NCI-H1417 treated with DMSO at 0.1 percent for 48 hours (cell line): ENCODE data around the gene RAI1.
"Not testable (repeated sequence)": the region's sequence is repeated elsewhere in the genome, so short reads cannot be mapped to it uniquely, and the experiment has no call there.

Experiments used
- DNase-seq: peaks from one replicate; lab custom pipeline; 2025; lab: John Stamatoyannopoulos, UW

The RAI1 gene

GRCh38 chr17:17663160-17664063 lies 17.8 kb upstream of the RAI1 start:
- no peak for DNase-seq

GRCh38 chr17:17664064-17664452 lies 17.2 kb upstream of the RAI1 start:
- DNase-seq, result no peak

GRCh38 chr17:17665255-17665654 lies 16.0 kb upstream of the RAI1 start:
- no peak for DNase-seq

- DNase-seq, result no peak
Observed at GRCh38 chr17:17666111-17666714, 15.0 kb upstream of the RAI1 start.

GRCh38 chr17:17667231-17667630 lies 14.0 kb upstream of the RAI1 start:
- no peak for DNase-seq

- no peak for DNase-seq
Observed at GRCh38 chr17:17667947-17668346, 13.3 kb upstream of the RAI1 start.

GRCh38 chr17:17668358-17668757 lies 12.9 kb upstream of the RAI1 start:
- DNase-seq, result no peak

GRCh38 chr17:17668775-17669579 lies 12.3 kb upstream of the RAI1 start:
- no peak for DNase-seq

GRCh38 chr17:17669580-17670235 lies 11.6 kb upstream of the RAI1 start:
- DNase-seq, result no peak

- DNase-seq, result no peak
Observed at GRCh38 chr17:17670701-17671305, 10.5 kb upstream of the RAI1 start.

- no peak for DNase-seq
Observed at GRCh38 chr17:17671369-17672129, 9.7 kb upstream of the RAI1 start.

- DNase-seq, result no peak
Observed at GRCh38 chr17:17672453-17673368, 8.5 kb upstream of the RAI1 start.

GRCh38 chr17:17675416-17675815 lies 5.8 kb upstream of the RAI1 start:
- DNase-seq, result no peak

GRCh38 chr17:17675925-17676534 lies 5.2 kb upstream of the RAI1 start:
- no peak for DNase-seq

GRCh38 chr17:17676752-17677151 lies 4.5 kb upstream of the RAI1 start:
- DNase-seq, result no peak

GRCh38 chr17:17677299-17678040 lies 3.8 kb upstream of the RAI1 start:
- no peak for DNase-seq

GRCh38 chr17:17678063-17678699 lies 3.1 kb upstream of the RAI1 start:
- not testable (repeated sequence) for DNase-seq

- no peak for DNase-seq
Observed at GRCh38 chr17:17679243-17679642, 2.0 kb upstream of the RAI1 start.
